MCF 10A (cell line): ENCODE results near the gene AP3D1. TPM values are rescaled to one million over a fixed set of nuclear protein-coding genes. Genes with fewer than 3 reads are reported as not detected.

Experiments used
- BruUV-seq: library from RNA; stranded (reverse); fragments of 400-500 nt; replicated peaks from 2 replicates; lab custom pipeline; 2021; lab: Mats Ljungman, UMichigan
- CTCF ChIA-PET: fragments of 300-600 bp; sonication (Branson Sonifier 250); formaldehyde crosslinking; extraction: SDS; loops from one replicate; lab custom pipeline; 2021; ENCODE audit warnings: antibody characterized with exemption, inconsistent platforms; lab: Yijun Ruan, JAX
- POLR2A ChIA-PET: fragments of 300-600, 350-650 bp; sonication (Branson Sonifier 250); formaldehyde crosslinking; extraction: SDS; loops from one replicate; lab custom pipeline; 2020; ENCODE audit warnings: antibody characterized with exemption, inconsistent platforms; lab: Yijun Ruan, JAX
- DNase-seq: peaks from one replicate; pipeline ENCODE4 v3.0.0-alpha.2; 2018; ENCODE audit not compliant: unreplicated experiment
- H3K27ac Mint-ChIP-seq: one replicate; pipeline ENCODE4 v1.8.0; 2022; ENCODE audit warnings: mild to moderate bottlenecking, low read depth, mixed read lengths; ENCODE audit not compliant: unreplicated experiment
- H3K27me3 Mint-ChIP-seq: one replicate; pipeline ENCODE4 v1.8.0; 2022; ENCODE audit warnings: mixed read lengths; ENCODE audit not compliant: insufficient read depth, unreplicated experiment
- H3K36me3 Mint-ChIP-seq: one replicate; pipeline ENCODE4 v1.8.0; 2022; ENCODE audit warnings: mild to moderate bottlenecking, moderate library complexity, mixed read lengths; ENCODE audit not compliant: insufficient read depth, unreplicated experiment
- H3K4me1 Mint-ChIP-seq: one replicate; pipeline ENCODE4 v1.8.0; 2022; ENCODE audit warnings: mixed read lengths; ENCODE audit not compliant: insufficient read depth, unreplicated experiment
- H3K4me3 Mint-ChIP-seq: one replicate; pipeline ENCODE4 v1.8.0; 2022; ENCODE audit warnings: mild to moderate bottlenecking, moderate library complexity, mixed read lengths; ENCODE audit not compliant: unreplicated experiment
- H3K9me3 Mint-ChIP-seq: one replicate; pipeline ENCODE4 v1.8.0; 2022; ENCODE audit warnings: mixed read lengths; ENCODE audit not compliant: unreplicated experiment
- intact Hi-C: fragments of 100-400 bp; cut with micrococcal nuclease; formaldehyde crosslinking; loops from 2 replicates; pipeline ENCODE4 v1.14.1; 2022
- total RNA-seq: library from RNA; stranded (reverse); gene quantifications from 2 replicates; pipeline ENCODE4 v1.2.3, GENCODE V29; 2022
- TF ChIP-seq, protein P1 (sequence below): fragments of 200-600 bp; IDR thresholded peaks from one replicate; pipeline ENCODE4 v1.8.0; 2022; ENCODE audit warnings: antibody characterized with exemption, mild to moderate bottlenecking; ENCODE audit not compliant: unreplicated experiment

Gene AP3D1
- total RNA-seq, 1 experiment from 2014 or later: 181 TPM

DNA sequence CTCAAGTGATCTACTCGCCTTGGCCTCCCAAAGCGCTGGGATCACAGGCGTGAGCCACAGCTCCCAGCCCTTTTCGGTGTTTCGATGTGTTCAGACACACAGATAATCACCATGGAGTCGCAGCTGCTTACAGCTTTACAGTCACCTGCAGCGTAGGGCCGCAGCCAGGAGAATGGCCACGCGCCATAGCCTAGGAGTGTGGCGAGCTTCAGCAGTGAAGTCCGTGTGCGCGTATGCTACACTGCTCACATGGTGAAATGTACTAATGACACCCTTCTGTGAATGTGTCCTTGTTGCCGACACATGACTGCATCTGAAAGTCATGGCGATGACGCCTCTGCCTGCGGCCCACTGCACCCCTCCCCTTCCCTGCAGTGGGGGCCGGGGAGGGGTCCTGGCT, 23.6 kb downstream of the AP3D1 start:
- Mint-ChIP-seq H3K27me3 (no peaks in the 10 kb centered on the region), H3K36me3 (peaks cover 73% of the 10 kb centered on the region), H3K4me3 (no peak overlapping the region), H3K27ac (no peak overlapping the region), H3K4me1 (no peaks in the 10 kb centered on the region), H3K9me3 (no peaks in the 10 kb centered on the region)
- intact Hi-C loops: no loop called here
- POLR2A ChIA-PET: no interaction called here
- BruUV-seq: no TSS peak
- CTCF ChIA-PET: no interaction called here
- TF ChIP-seq, protein P1, sequence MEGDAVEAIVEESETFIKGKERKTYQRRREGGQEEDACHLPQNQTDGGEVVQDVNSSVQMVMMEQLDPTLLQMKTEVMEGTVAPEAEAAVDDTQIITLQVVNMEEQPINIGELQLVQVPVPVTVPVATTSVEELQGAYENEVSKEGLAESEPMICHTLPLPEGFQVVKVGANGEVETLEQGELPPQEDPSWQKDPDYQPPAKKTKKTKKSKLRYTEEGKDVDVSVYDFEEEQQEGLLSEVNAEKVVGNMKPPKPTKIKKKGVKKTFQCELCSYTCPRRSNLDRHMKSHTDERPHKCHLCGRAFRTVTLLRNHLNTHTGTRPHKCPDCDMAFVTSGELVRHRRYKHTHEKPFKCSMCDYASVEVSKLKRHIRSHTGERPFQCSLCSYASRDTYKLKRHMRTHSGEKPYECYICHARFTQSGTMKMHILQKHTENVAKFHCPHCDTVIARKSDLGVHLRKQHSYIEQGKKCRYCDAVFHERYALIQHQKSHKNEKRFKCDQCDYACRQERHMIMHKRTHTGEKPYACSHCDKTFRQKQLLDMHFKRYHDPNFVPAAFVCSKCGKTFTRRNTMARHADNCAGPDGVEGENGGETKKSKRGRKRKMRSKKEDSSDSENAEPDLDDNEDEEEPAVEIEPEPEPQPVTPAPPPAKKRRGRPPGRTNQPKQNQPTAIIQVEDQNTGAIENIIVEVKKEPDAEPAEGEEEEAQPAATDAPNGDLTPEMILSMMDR: no peak
- no peak for DNase-seq

DNA sequence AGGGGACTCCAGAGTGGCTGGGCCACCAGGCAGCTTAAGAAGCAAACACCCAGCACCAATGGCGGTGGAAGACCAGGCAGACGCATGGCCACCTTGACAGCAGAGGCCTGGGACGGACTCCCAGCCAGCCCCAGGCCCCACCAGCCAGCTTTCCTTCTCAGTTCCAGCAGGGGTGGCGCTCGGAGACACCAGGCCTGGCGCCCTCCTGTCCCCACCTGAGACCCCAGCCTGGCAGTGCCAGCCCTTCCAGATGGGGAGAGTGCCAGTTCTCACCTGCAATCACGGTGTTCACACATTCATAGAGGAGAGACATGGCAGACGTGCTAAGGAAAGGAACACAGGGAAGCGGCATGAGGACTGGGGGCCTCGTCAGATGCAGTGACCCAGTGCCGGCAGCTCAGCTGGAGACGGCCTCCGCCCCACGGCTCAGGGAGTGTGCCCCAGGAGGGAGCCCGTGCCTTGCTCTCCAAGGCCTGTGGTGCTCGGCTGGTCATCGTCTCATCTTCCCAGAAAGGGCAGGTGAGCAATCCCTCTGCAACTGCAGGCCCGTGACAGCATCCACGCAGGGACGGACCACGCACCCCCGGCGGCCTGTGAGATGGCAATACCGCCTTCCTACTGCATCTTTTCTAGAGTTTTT, 24.4 kb downstream of the AP3D1 start:
- no peak overlapping the region for H3K27ac Mint-ChIP-seq
- DNase-seq: no peak
- H3K27me3 Mint-ChIP-seq: no peaks in the 10 kb centered on the region
- TF ChIP-seq, protein P1: no peak
- ChIA-PET CTCF (no interaction called here), POLR2A (interaction anchor here (0.6 kb wide), 1 partner anchor 90 kb away, joined by 3 read pairs; no protein-coding TSS in a partner anchor)
- intact Hi-C loops: no loop called here
- no peak overlapping the region for H3K4me3 Mint-ChIP-seq
- no peaks in the 10 kb centered on the region for H3K9me3 Mint-ChIP-seq
- no peaks in the 10 kb centered on the region for H3K4me1 Mint-ChIP-seq
- H3K36me3 Mint-ChIP-seq: peaks cover 72% of the 10 kb centered on the region
- BruUV-seq: no TSS peak

DNA sequence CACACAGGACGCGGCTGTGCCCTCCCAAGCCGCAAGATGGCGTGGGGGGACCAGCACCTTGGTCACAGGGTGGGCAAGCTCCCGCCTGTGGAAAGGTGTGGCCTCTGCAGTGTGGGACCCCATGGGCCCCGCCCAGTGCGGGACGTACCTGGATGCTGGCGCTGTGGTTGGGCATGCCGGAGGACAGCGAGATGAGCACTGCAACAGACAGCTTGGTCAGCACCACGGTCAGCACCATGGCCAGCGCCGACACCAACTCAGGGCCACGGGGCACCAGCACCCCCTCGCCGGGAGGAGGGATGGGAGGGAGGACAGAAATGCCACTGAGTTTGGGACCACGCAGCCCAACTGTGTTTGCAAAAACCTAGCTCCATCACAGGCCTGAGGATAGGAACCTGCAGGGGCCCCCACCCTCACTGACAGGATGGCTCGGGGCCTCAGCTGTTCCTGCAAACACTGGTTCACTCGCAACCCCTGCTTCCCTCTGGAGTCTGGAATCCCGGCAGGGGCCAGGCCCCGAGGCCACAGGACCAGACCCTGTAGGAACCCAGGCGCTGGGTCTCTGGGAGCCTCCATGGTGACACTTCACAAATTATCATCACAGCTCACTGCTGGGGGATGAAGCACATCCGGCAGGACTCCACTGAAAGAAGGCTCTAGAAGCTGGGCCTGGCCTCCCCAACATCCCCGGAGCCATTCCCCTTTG, 27.5 kb downstream of the AP3D1 start:
- no TSS peak for BruUV-seq
- CTCF ChIA-PET: interaction anchor here (0.5 to 0.6 kb wide), 2 partner anchors 59 to 62 kb away, joined by 5 to 6 read pairs; no protein-coding TSS in a partner anchor
- POLR2A ChIA-PET: interaction anchor here (0.9 kb wide), 1 partner anchor 13 kb away, joined by 3 read pairs; no protein-coding TSS in a partner anchor
- H3K4me3 Mint-ChIP-seq: no peak overlapping the region
- no peak for DNase-seq
- intact Hi-C loops: no loop called here
- no peaks in the 10 kb centered on the region for H3K4me1 Mint-ChIP-seq
- TF ChIP-seq, protein P1: no peak
- no peak overlapping the region for H3K27ac Mint-ChIP-seq
- H3K9me3 Mint-ChIP-seq: no peaks in the 10 kb centered on the region
- peaks cover 84% of the 10 kb centered on the region for H3K36me3 Mint-ChIP-seq
- H3K27me3 Mint-ChIP-seq: no peaks in the 10 kb centered on the region

DNA sequence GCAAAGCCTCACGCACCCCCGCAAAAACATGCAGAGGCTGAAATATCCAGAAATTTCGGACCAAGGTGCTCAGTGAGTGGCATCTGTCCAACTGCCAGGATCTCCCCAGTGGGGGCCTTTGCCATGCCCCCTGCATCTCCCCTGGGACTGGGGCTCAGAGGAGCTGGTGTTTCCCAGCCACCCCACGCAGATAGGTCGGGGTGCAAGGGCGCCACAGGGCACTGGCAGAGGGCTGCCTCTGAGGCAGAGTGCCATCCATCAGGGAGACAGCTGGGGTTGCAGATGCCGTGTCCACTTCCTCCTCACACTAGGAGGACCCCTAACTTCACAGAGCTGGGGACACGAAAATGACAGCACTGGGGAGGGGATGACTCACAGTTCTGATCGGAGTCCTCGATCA, 28.4 kb downstream of the AP3D1 start:
- no peaks in the 10 kb centered on the region for H3K4me1 Mint-ChIP-seq
- H3K9me3 Mint-ChIP-seq: no peaks in the 10 kb centered on the region
- no peak overlapping the region for H3K27ac Mint-ChIP-seq
- POLR2A ChIA-PET: no interaction called here
- peaks cover 87% of the 10 kb centered on the region for H3K36me3 Mint-ChIP-seq
- intact Hi-C loops: no loop called here
- TSS peak; percentile 11 for BruUV-seq
- TF ChIP-seq, protein P1: no peak
- CTCF ChIA-PET: no interaction called here
- no peak for DNase-seq
- H3K4me3 Mint-ChIP-seq: no peak overlapping the region
- H3K27me3 Mint-ChIP-seq: no peaks in the 10 kb centered on the region
